ENCODE data around the gene CDK5RAP3.
A peak's percentile ranks its signal among the peaks of the same experiment; 100 is the strongest.

Gene CDK5RAP3

DNA sequence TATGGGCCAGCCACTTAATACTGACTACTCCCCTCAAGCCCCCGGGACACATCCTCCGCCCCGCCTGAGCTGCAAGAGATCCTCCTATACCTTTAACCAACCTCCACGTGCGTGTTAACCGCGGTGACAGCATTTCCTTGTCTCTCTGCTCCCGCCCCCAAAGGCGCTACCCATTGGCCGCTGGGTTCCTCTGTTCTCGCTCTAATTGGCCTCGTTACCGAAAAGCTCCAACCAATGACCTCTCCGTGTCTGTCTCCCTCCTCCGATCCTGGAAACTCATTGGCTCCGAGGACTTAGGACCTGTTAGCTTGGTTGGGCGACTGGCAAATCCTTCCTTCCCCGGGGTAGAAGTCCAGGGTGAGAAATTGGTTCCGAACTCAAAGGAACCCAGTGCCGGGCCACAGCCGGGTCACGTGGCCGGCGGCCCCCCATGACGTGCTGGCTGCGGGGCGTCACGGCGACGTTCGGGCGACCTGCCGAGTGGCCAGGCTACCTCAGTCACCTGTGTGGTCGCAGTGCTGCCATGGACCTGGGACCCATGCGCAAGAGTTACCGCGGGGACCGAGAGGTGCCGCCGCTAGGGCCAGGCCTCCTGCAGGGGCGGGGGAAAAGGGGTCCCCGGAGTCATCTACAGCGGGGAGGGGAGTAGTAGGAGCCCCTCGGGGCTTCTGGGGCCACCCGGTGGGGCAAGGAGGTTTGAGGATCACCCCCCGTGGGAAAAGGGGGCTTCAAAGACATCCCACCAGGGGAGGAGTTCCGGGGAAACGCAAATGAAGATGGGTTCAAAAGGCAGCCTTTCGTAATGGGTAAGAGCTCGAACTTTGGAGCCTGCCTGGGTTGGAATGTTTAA, 29.4 kb upstream of the CDK5RAP3 start, which contains the start of gene PNPO:
Gene PNPO (plus strand): TSS at position 326 of the 850 bp plus-strand sequence. CDS start 105 bp downstream, at position 431.
- TF ChIP-seq CTCF (IDR thresholded peaks at IDR 0.05; ENCODE audit: borderline replicate concordance, control extremely low read depth, extremely low read depth, insufficient read depth, missing control alignments), result no peak
- peak; percentile 97 for DNase-seq (ENCODE audit: low spot score)
- in situ Hi-C loops (cut with MboI; ENCODE audit: low sequenced_read_pairs, unreplicated experiment), result no loop called here

GRCh38 chr17:47942096-47942510, 28.8 kb upstream of the CDK5RAP3 start:
- no peak for TF ChIP-seq CTCF (IDR thresholded peaks at IDR 0.05; ENCODE audit: borderline replicate concordance, control extremely low read depth, extremely low read depth, insufficient read depth, missing control alignments)
- DNase-seq (ENCODE audit: low spot score), result no peak
- in situ Hi-C loops (cut with MboI; ENCODE audit: low sequenced_read_pairs, unreplicated experiment), result no loop called here

DNA sequence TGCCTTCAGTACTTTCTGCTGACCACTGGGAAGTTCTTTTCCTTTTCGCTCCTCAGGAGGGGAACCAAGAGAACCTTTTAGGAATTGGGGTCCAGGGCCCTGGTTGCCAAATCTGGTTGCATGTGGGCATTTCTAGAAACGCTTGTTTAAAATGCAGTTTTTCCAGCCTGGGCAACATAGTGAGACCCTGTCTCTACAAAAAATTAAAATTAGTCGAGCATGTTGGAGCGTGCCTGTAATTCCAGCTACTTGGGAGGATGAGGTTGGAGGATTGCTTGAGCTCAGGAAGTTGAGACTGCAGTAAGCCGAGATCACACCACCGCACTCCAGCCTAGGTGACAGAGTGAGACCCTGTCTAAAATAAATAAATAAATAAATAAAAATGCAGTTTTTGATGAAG, 28.3 kb upstream of the CDK5RAP3 start:
- in situ Hi-C loops (cut with MboI; ENCODE audit: low sequenced_read_pairs, unreplicated experiment), result no loop called here
- DNase-seq (ENCODE audit: low spot score), result no peak
- no peak for TF ChIP-seq CTCF (IDR thresholded peaks at IDR 0.05; ENCODE audit: borderline replicate concordance, control extremely low read depth, extremely low read depth, insufficient read depth, missing control alignments)

DNA sequence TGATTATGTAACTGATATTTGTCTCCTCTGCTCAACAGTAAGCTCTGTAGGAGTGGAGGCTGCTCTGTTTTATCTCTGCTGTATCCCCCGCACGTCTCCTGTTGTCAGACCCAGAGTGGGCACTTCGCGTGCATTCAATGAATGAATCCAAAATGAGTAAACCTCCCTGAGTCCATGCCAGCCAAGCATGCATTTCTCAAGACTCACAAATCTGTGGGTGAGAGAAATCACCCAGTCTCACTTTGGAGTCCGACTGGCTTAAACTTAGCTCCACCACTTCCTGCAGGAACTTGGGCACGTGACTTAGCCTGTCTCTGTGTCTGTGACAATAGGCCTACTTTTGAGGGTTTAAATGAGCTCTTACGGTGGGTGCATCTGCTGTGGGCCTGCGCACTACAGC, 25.8 kb upstream of the CDK5RAP3 start:
- in situ Hi-C loops (cut with MboI; ENCODE audit: low sequenced_read_pairs, unreplicated experiment), result no loop called here
- no peak for DNase-seq (ENCODE audit: low spot score)
- TF ChIP-seq CTCF (IDR thresholded peaks at IDR 0.05; ENCODE audit: borderline replicate concordance, control extremely low read depth, extremely low read depth, insufficient read depth, missing control alignments), result no peak

DNA sequence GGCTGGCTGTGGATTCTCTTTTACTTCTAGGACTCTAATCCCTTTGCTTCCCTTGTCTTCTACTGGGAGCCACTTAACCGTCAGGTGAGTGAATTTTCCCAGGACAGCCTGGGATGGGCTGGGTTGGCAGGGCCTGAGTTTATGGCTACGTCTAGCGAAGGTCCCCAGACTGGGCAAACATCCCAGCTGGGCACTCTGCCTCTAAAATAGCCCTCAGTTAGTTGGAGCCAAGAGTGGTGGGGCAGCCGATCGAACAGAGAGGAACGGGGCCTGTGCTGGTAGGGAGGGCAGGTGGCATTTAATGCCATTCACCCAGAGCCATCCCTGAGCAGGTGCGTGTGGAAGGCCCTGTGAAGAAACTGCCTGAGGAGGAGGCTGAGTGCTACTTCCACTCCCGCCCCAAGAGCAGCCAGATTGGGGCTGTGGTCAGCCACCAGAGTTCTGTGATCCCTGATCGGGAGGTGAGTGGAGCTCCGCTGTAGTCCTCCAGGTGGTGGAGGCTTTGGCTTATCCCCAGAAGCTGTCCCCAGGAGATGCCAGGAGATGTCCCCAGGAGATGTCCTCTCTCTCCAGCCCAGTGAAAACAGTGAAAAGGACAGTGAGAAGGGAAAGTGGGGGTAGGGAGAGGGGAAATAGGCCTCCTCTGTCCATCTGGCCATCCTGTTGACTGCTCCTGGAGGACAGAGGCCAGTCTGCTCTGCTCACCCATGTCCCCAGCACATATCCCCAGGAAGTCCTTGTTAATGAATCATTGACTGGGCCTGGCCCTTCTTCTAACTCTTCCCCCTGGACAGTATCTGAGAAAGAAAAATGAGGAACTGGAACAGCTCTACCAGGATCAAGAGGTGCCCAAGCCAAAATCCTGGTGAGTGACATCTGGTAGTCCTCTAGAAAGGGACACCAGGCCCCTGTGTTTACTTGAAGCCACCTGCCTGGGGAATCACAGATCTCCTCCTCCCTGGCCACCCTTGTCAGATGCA, 25.1 kb upstream of the CDK5RAP3 start:
- in situ Hi-C loops (cut with MboI; ENCODE audit: low sequenced_read_pairs, unreplicated experiment), result no loop called here
- DNase-seq (ENCODE audit: low spot score), result no peak

More for the DNA sequence above, 25.1 kb upstream of the CDK5RAP3 start:
- TF ChIP-seq CTCF (IDR thresholded peaks at IDR 0.05; ENCODE audit: borderline replicate concordance, control extremely low read depth, extremely low read depth, insufficient read depth, missing control alignments), result no peak
